Lower leg skin (tissue), 4 donors: ENCODE measurements around the gene ROGDI. TPM values are rescaled to one million over a fixed set of nuclear protein-coding genes. Genes with fewer than 3 reads are reported as not detected.

Experiments used
- DNase-seq, 2 donors: peaks; one replicate each; pipeline ENCODE4 v3.0.0-alpha.2; 2019; ENCODE audit warnings: low spot score in 2 of 2
- H3K4me3 ChIP-seq: fragments of 200-600 bp; sonication (generic); 2 replicates; pipeline ENCODE4 v1.5.1; 2017; ENCODE audit warnings: mild to moderate bottlenecking, low read depth; ENCODE audit not compliant: poor library complexity, severe bottlenecking
- CTCF ChIP-seq, 3 donors: fragments of 450-650 bp; IDR thresholded peaks; one replicate each; pipeline ENCODE4 v1.5.1; 2016; ENCODE audit warnings: antibody characterized with exemption in 3 of 3, mild to moderate bottlenecking in 3 of 3, moderate library complexity in 2 of 3
- POLR2A ChIP-seq, 2 donors: fragments of 450-650 bp; IDR thresholded peaks; one replicate each; pipeline ENCODE4 v1.6.1; 2016 to 2017; ENCODE audit warnings: antibody characterized with exemption in 2 of 2, mild to moderate bottlenecking in 1 of 2, moderate library complexity in 1 of 2
- WGBS, 2 donors: methylation state at CpG; one replicate each; pipeline ENCODE4 v1.1.5; 2018; 5-methylcytosine and 5-hydroxymethylcytosine counted together
- intact Hi-C: fragments of 100-400 bp; cut with DNase I; formaldehyde crosslinking; loops from one replicate; pipeline ENCODE4 v1.15.0; 2023; ENCODE audit warnings: low total_unique reads
- total RNA-seq, 4 donors: library from RNA; depleted of rRNA; stranded (reverse); fragments of >200 nt; gene quantifications; one replicate each; pipeline ENCODE4 v1.1.0, GENCODE V29; 2016

Gene ROGDI
- total RNA-seq, 4 donors from 2014 or later, result 7.3 to 15.8 (median 10.2) TPM

GRCh38 chr16:4798456-4798855 lies 4.0 kb downstream of the ROGDI start:
- H3K4me3 ChIP-seq, result no peak overlapping the region
- TF ChIP-seq CTCF (IDR thresholded peaks at IDR 0.05) (no peak), POLR2A (IDR thresholded peaks at IDR 0.05) (no peak)
- no peak for DNase-seq
- 92 to 94% methylated on average over 13 to 15 of the region's 16 CpGs for WGBS, 2 donors
- intact Hi-C loops, result no loop called here

GRCh38 chr16:4797805-4798252 lies 4.6 kb downstream of the ROGDI start:
- no peak for DNase-seq
- no peak overlapping the region for H3K4me3 ChIP-seq

GRCh38 chr16:4796982-4797804 lies 5.2 kb downstream of the ROGDI start:
- WGBS, 2 donors, result 85 to 90% methylated on average over 19 to 21 of the region's 21 CpGs
- no peak overlapping the region for H3K4me3 ChIP-seq
- intact Hi-C loops, result no loop called here
- TF ChIP-seq CTCF (IDR thresholded peaks at IDR 0.05), result no peak
- no peak for TF ChIP-seq POLR2A (IDR thresholded peaks at IDR 0.05)
- no peak for DNase-seq

More at GRCh38 chr16:4797805-4798252, 4.6 kb downstream of the ROGDI start:
- TF ChIP-seq POLR2A (IDR thresholded peaks at IDR 0.05) (no peak), CTCF (IDR thresholded peaks at IDR 0.05) (no peak)
- WGBS, 2 donors, result 88 to 90% methylated on average over 18 to 19 of the region's 22 CpGs
- intact Hi-C loops, result no loop called here

GRCh38 chr16:4795828-4796572 lies 6.4 kb downstream of the ROGDI start:
- WGBS, 2 donors, result 79 to 88% methylated on average over 6 to 29 of the region's 30 CpGs
- no peak for DNase-seq
- TF ChIP-seq POLR2A (IDR thresholded peaks at IDR 0.05) (no peak), CTCF (IDR thresholded peaks at IDR 0.05) (no peak)
- no peak overlapping the region for H3K4me3 ChIP-seq
- intact Hi-C loops, result no loop called here

GRCh38 chr16:4795181-4795827 lies 7.1 kb downstream of the ROGDI start, which contains the start of gene SMIM22:
SMIM22 (plus strand) TSS chr16:4795369; CDS start chr16:4795735, 366 bp downstream.
- intact Hi-C loops, result no loop called here
- no peak for DNase-seq

More at GRCh38 chr16:4795181-4795827, 7.1 kb downstream of the ROGDI start, which contains the start of gene SMIM22:
- no peak within 1 kb of the TSS for H3K4me3 ChIP-seq
- no peak for TF ChIP-seq CTCF (IDR thresholded peaks at IDR 0.05)
- no peak for TF ChIP-seq POLR2A (IDR thresholded peaks at IDR 0.05)
- 61 to 62% methylated on average over 12 to 14 of the region's 14 CpGs for WGBS, 2 donors
